ENCODE data around the gene NMD3.

NMD3 gene

GRCh38 chr3:161289174-161289573 is 68.1 kb downstream of the NMD3 start:
- DNase-seq = no peak

DNA sequence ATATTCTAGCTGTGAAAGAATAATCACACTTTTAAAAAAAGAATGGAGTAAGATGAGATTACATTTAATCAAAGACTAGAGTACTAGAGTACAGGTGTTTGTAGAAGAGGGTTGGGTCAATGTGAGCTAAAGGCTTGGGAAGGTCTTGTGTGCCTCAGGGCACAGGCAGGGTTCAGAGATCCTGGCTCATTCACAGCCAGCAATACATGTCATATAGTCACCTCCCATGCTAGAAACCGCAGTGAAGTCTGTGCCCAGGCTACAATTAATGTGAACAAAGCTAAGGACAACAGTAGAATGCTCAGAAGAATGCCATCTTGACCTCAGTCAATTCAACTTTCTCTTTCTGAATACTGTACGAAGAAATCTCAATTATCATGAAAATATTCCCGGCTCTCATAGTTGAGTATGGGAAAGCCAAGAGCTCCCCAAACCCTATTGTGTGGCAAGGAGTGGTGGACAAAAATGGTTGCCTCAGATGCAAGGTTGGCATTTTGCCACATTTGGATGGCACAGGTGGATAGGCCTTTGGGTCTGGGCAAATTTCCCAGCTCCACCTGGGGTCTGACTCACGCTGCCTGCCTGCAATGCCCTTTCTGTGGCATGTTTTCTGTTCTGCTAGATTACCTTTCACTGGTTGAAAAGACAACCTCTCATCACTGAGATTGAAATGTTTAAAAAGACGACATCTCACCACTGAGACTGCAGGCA is 70.2 kb downstream of the NMD3 start:
- DNase-seq = no peak

- no peak for DNase-seq
Measured at GRCh38 chr3:161293381-161293780, 72.3 kb downstream of the NMD3 start.

DNA sequence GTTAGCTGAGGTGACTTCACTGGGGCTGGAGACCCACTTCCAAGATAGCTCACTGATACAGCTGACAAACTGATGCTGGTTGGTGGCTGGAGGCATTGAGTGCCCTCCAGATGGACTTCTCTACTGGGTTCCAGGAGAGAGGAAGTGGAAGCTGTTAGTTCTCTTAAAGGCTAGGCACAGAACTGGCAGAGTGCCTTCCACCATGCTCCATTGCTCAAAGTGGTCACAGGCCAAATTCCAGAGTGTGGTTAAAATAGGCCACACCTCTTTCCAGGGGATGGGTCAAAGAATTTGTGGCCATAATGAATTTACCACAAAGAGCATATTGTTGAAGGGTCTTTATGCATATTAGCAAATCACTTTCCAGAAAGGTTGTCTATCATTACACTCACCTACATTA is 74.2 kb downstream of the NMD3 start:
- no peak for DNase-seq

DNA sequence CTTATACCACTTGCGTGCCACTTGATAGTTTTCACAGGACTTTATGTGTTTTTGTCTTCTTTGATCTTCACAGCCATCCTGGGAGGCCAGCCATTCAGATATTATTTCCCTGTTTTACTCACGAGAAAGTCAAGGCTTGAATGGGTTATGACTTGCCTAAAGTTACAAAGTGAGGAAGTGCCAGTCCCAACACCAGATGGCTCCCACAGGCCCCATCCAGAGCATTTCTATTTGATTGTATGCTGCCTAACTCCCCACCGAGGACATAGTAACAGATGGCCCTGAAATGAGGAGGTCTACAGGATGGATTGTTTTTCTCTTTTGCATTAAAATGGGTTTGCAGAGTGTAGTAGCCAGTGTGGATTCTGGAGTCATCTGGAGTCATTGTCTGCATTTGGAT is 75.7 kb downstream of the NMD3 start:
- DNase-seq = no peak

Data from SIG-M5 (cell line).